Mesenchymal stem cell (in vitro differentiated cells and primary cell): Measurements from ENCODE around the gene USP30.
"Not testable (repeated sequence)": the region's sequence is repeated elsewhere in the genome, so short reads cannot be mapped to it uniquely, and the experiment has no call there.

Source experiments
- DNase-seq: peaks from one replicate; pipeline ENCODE4 v3.0.0-alpha.2; 2013
- H2AFZ ChIP-seq: one replicate; pipeline ENCODE4 v1.6.1; 2013; ENCODE audit warnings: low read depth, mild to moderate bottlenecking, control low read depth, inconsistent platforms, low read length, moderate library complexity
- H2AK5ac ChIP-seq: 2 replicates; pipeline ENCODE4 v1.6.1; 2013; ENCODE audit warnings: low read length, moderate library complexity, mild to moderate bottlenecking, inconsistent platforms; ENCODE audit not compliant: severe bottlenecking
- H2BK120ac ChIP-seq: one replicate; pipeline ENCODE4 v1.6.1; 2013; ENCODE audit warnings: low read depth, mild to moderate bottlenecking, inconsistent platforms, low read length, moderate library complexity
- H2BK12ac ChIP-seq, 2 experiments: one replicate each; pipeline ENCODE4 v1.6.1; 2013; ENCODE audit warnings: inconsistent platforms in 2 of 2, low read length in 2 of 2, mild to moderate bottlenecking in 2 of 2, moderate library complexity in 2 of 2, control low read depth in 1 of 2
- H2BK15ac ChIP-seq: one replicate; pipeline ENCODE4 v1.6.1; 2013; ENCODE audit warnings: mild to moderate bottlenecking, low read depth, inconsistent platforms; ENCODE audit not compliant: poor library complexity, severe bottlenecking
- H2BK5ac ChIP-seq: 2 replicates; pipeline ENCODE4 v1.6.1; 2013; ENCODE audit warnings: low read depth, mild to moderate bottlenecking, low read length, control low read depth, inconsistent platforms; ENCODE audit not compliant: poor library complexity, severe bottlenecking
- H3K14ac ChIP-seq, 2 experiments: one replicate each; pipeline ENCODE4 v1.6.1; 2013; ENCODE audit warnings: inconsistent platforms in 2 of 2, low read length in 2 of 2, control low read depth in 1 of 2, mild to moderate bottlenecking in 1 of 2, moderate library complexity in 1 of 2
- H3K18ac ChIP-seq, 2 experiments: one replicate each; pipeline ENCODE4 v1.6.1; 2013; ENCODE audit warnings: inconsistent platforms in 2 of 2, low read length in 2 of 2, control low read depth in 1 of 2, low read depth in 1 of 2, mild to moderate bottlenecking in 1 of 2
- H3K23ac ChIP-seq, 2 experiments: one replicate each; pipeline ENCODE4 v1.6.1; 2013; ENCODE audit warnings: inconsistent platforms in 2 of 2, low read length in 2 of 2, mild to moderate bottlenecking in 2 of 2, moderate library complexity in 2 of 2, control low read depth in 1 of 2
- H3K27ac ChIP-seq: 2 replicates; pipeline ENCODE4 v1.5.1; 2013; ENCODE audit warnings: mild to moderate bottlenecking, moderate library complexity, low read length, control low read depth, inconsistent platforms; ENCODE audit not compliant: poor library complexity, severe bottlenecking
- H3K27me3 ChIP-seq, 2 experiments: 2 replicates each; pipeline versions ENCODE4 v1.6.1 to v1.7.0; 2013; ENCODE audit warnings: low read length in 2 of 2, mild to moderate bottlenecking in 2 of 2, moderate library complexity in 2 of 2, control low read depth in 1 of 2, inconsistent platforms in 1 of 2; ENCODE audit not compliant: control insufficient read depth in 1 of 2, insufficient read depth in 1 of 2
- H3K36me3 ChIP-seq, 2 experiments: 2 replicates each; pipeline versions ENCODE4 v1.6.1 to v1.7.0; 2013; ENCODE audit warnings: low read length in 2 of 2, control low read depth in 1 of 2, inconsistent platforms in 1 of 2, low read depth in 1 of 2, mild to moderate bottlenecking in 1 of 2; ENCODE audit not compliant: insufficient read depth in 2 of 2, control insufficient read depth in 1 of 2
- H3K4ac ChIP-seq, 2 experiments: one replicate each; pipeline ENCODE4 v1.6.1; 2013; ENCODE audit warnings: inconsistent platforms in 2 of 2, low read length in 2 of 2, mild to moderate bottlenecking in 2 of 2, moderate library complexity in 2 of 2, control low read depth in 1 of 2, low read depth in 1 of 2
- H3K4me1 ChIP-seq: 2 replicates; pipeline ENCODE4 v1.6.1; 2013; ENCODE audit warnings: low read depth, low read length, control low read depth; ENCODE audit not compliant: control insufficient read depth, insufficient read depth
- H3K4me2 ChIP-seq: 2 replicates; pipeline ENCODE4 v1.6.1; 2013; ENCODE audit warnings: low read length, mild to moderate bottlenecking, inconsistent platforms; ENCODE audit not compliant: poor library complexity, severe bottlenecking
- H3K4me3 ChIP-seq, 2 experiments: 2 replicates each; pipeline versions ENCODE4 v1.5.1 to v1.7.0; 2013; ENCODE audit warnings: low read length in 2 of 2, mild to moderate bottlenecking in 2 of 2, control low read depth in 1 of 2, low read depth in 1 of 2; ENCODE audit not compliant: insufficient read depth in 1 of 2
- H3K79me1 ChIP-seq: replicated peaks from 2 replicates; pipeline ENCODE4 v1.6.1; 2013; ENCODE audit warnings: mild to moderate bottlenecking, control low read depth, low read length, inconsistent platforms; ENCODE audit not compliant: poor library complexity, severe bottlenecking
- H3K9ac ChIP-seq: 2 replicates; pipeline ENCODE4 v1.7.0; 2013; ENCODE audit warnings: mild to moderate bottlenecking, low read length, moderate library complexity
- H3K9me3 ChIP-seq: 2 replicates; pipeline ENCODE4 v1.7.0; 2013; ENCODE audit warnings: mild to moderate bottlenecking, low read length; ENCODE audit not compliant: control insufficient read depth
- H4K8ac ChIP-seq: one replicate; pipeline ENCODE4 v1.6.1; 2013; ENCODE audit warnings: inconsistent platforms, mild to moderate bottlenecking, low read length, moderate library complexity
- H4K91ac ChIP-seq: one replicate; pipeline ENCODE4 v1.6.1; 2013; ENCODE audit warnings: mild to moderate bottlenecking, low read length, inconsistent platforms
- WGBS: methylation state at CpG from one replicate; pipeline ENCODE4 v1.1.7; 2013; ENCODE audit warnings: mixed read lengths; 5-methylcytosine and 5-hydroxymethylcytosine counted together

USP30 gene

GRCh38 chr12:109044241-109044640 is 8.1 kb upstream of the USP30 start:
- Histone ChIP-seq H3K18ac (no peak overlapping the region), H3K27ac (no peak overlapping the region), H2AFZ (no peak overlapping the region), H3K4me1 (no peaks in the 10 kb centered on the region), H3K4me2 (no peak overlapping the region), H2BK15ac (no peak overlapping the region), H2BK120ac (no peak overlapping the region), H3K9ac (no peak overlapping the region), H3K9me3 (peaks cover 11% of the 10 kb centered on the region), H3K4ac (no peak overlapping the region), H2AK5ac (no peak overlapping the region), H3K79me1 (no peaks in the 10 kb centered on the region), H3K36me3 (no peaks in the 10 kb centered on the region), H4K91ac (no peak overlapping the region), H3K4me3 (no peak overlapping the region), H4K8ac (no peak overlapping the region), H2BK5ac (no peak overlapping the region), H3K27me3 (peaks cover 0 to 14% of the 10 kb centered on the region in 2 experiments), H3K14ac (no peak overlapping the region), H2BK12ac (no peak overlapping the region), H3K23ac (no peak overlapping the region)
- DNase-seq = no peak
- 90% methylated on average over 2 of the region's 5 CpGs for WGBS

GRCh38 chr12:109047081-109047805 is 5.1 kb upstream of the USP30 start:
- H3K9ac ChIP-seq = no peak overlapping the region
- H2AK5ac ChIP-seq = no peak overlapping the region
- no peak overlapping the region for H3K4ac ChIP-seq
- no peak overlapping the region for H3K23ac ChIP-seq
- H2AFZ ChIP-seq = no peak overlapping the region
- H2BK12ac ChIP-seq = no peak overlapping the region
- no peak overlapping the region for H2BK15ac ChIP-seq
- no peaks in the 10 kb centered on the region for H3K36me3 ChIP-seq
- H2BK5ac ChIP-seq = no peak overlapping the region
- no peak overlapping the region for H3K27ac ChIP-seq
- DNase-seq = peak; percentile 24
- H3K4me2 ChIP-seq = no peak overlapping the region
- H3K79me1 ChIP-seq = peaks cover 1% of the 10 kb centered on the region
- H3K14ac ChIP-seq = no peak overlapping the region
- no peak overlapping the region for H4K91ac ChIP-seq
- peaks cover 0 to 14% of the 10 kb centered on the region in 2 experiments for H3K27me3 ChIP-seq
- no peaks in the 10 kb centered on the region for H3K4me1 ChIP-seq
- no peak overlapping the region for H4K8ac ChIP-seq
- no peak overlapping the region for H3K18ac ChIP-seq
- H3K4me3 ChIP-seq = no peak overlapping the region
- H2BK120ac ChIP-seq = no peak overlapping the region
- 71% methylated on average over 6 of the region's 8 CpGs for WGBS
- H3K9me3 ChIP-seq = no peaks in the 10 kb centered on the region

GRCh38 chr12:109048706-109049105 is 3.7 kb upstream of the USP30 start:
- not testable (repeated sequence) for H2AFZ ChIP-seq, H3K4me3 ChIP-seq, H2BK120ac ChIP-seq, H3K9ac ChIP-seq, H3K18ac ChIP-seq, H4K91ac ChIP-seq, H2BK12ac ChIP-seq, H3K27me3 ChIP-seq, H3K36me3 ChIP-seq, H3K9me3 ChIP-seq, H2BK5ac ChIP-seq, H3K27ac ChIP-seq, H2AK5ac ChIP-seq, H3K23ac ChIP-seq, H3K14ac ChIP-seq, H2BK15ac ChIP-seq, H3K4ac ChIP-seq, DNase-seq, H4K8ac ChIP-seq, H3K4me2 ChIP-seq, H3K4me1 ChIP-seq
- H3K79me1 ChIP-seq = peaks cover 11% of the 10 kb centered on the region
- WGBS = 88% methylated on average over 1 of the region's 3 CpGs

GRCh38 chr12:109049794-109050193 is 2.6 kb upstream of the USP30 start:
- not testable (repeated sequence) for H3K9me3 ChIP-seq, H3K14ac ChIP-seq, H3K4me1 ChIP-seq, H3K4ac ChIP-seq, H2BK120ac ChIP-seq, H3K9ac ChIP-seq, H3K4me3 ChIP-seq, H3K18ac ChIP-seq, H2AFZ ChIP-seq, H3K23ac ChIP-seq, H2BK12ac ChIP-seq, H4K91ac ChIP-seq, H3K36me3 ChIP-seq, H3K27ac ChIP-seq, H3K27me3 ChIP-seq, H2BK15ac ChIP-seq, H2AK5ac ChIP-seq, H4K8ac ChIP-seq, DNase-seq, H3K4me2 ChIP-seq, H2BK5ac ChIP-seq
- WGBS = 86% methylated on average over 8 of the region's 8 CpGs
- H3K79me1 ChIP-seq = peaks cover 13% of the 10 kb centered on the region
